Measurements from ENCODE around the gene PRPSAP2. TPM values are rescaled to one million over a fixed set of nuclear protein-coding genes. Genes with fewer than 3 reads are reported as not detected.
"Not testable (repeated sequence)": the region's sequence is repeated elsewhere in the genome, so short reads cannot be mapped to it uniquely, and the experiment has no call there.

PRPSAP2 gene
- total RNA-seq, 4 donors from 2014 or later, result 18.2 to 65.9 (median 39.2) TPM

DNA sequence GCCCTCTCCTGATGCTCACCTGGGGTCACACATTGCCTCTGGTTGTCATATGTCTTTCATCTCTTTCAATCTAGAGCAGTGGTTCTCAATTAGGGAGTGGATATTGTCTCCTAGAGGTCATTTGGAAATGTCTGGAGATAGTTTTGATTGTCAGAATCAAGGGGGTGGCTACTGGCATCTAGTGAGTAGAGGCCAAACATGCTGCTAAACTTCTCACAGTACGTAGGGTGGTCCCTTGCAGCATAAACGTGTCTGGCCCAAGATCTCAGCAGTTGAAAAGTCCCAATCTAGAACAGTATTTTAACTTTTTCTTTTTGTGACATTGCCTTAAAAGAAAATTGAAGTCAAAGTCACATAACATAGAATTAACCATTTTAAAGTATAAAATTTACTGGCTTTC lies 63.6 kb downstream of the PRPSAP2 start:
- intact Hi-C loops (cut with DNase I; ENCODE audit: low total_unique reads), result no loop called here
- DNase-seq, result no peak
- H3K36me3 ChIP-seq, result no peaks in the 10 kb centered on the region
- no peaks in the 10 kb centered on the region for H3K27me3 ChIP-seq
- no peak for TF ChIP-seq POLR2A (IDR thresholded peaks at IDR 0.05)
- TF ChIP-seq, protein P1, sequence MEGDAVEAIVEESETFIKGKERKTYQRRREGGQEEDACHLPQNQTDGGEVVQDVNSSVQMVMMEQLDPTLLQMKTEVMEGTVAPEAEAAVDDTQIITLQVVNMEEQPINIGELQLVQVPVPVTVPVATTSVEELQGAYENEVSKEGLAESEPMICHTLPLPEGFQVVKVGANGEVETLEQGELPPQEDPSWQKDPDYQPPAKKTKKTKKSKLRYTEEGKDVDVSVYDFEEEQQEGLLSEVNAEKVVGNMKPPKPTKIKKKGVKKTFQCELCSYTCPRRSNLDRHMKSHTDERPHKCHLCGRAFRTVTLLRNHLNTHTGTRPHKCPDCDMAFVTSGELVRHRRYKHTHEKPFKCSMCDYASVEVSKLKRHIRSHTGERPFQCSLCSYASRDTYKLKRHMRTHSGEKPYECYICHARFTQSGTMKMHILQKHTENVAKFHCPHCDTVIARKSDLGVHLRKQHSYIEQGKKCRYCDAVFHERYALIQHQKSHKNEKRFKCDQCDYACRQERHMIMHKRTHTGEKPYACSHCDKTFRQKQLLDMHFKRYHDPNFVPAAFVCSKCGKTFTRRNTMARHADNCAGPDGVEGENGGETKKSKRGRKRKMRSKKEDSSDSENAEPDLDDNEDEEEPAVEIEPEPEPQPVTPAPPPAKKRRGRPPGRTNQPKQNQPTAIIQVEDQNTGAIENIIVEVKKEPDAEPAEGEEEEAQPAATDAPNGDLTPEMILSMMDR (IDR thresholded peaks at IDR 0.05), result no peak
- H3K4me1 ChIP-seq, result peaks cover 0 to 4% of the 10 kb centered on the region in 2 donors
- no peak overlapping the region for H3K27ac ChIP-seq
- H3K4me3 ChIP-seq, result no peak overlapping the region
- H3K9me3 ChIP-seq, result no peaks in the 10 kb centered on the region

DNA sequence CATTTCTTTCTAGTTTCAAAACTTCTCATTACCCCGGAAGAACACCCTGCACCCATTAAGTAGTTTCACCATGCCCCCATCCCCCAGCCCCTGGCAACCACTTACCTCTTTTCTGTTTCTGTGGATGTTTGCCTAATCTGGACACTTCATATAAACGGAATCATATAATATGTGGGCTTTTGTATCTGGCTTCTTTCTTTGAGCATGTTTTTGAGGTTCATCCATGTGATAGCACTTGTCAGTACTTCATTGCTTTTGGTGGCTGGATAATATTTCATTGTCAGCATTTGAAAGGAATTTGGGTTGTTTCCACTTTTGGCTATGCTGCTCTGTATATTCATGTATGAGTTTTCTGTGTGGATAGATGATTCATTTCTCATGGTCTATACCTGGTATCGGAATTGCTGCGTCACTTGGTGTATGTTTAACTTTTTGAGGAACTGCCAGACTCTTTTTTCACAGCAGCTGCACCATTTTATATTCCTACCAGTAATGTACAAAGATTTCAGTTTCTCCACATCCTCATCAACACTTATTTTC lies 64.1 kb downstream of the PRPSAP2 start:
- H3K9me3 ChIP-seq, result no peaks in the 10 kb centered on the region
- TF ChIP-seq, protein P1 (IDR thresholded peaks at IDR 0.05), result no peak
- peaks cover 0 to 4% of the 10 kb centered on the region in 2 donors for H3K4me1 ChIP-seq
- no peak overlapping the region for H3K4me3 ChIP-seq
- H3K27ac ChIP-seq, result no peak overlapping the region
- H3K36me3 ChIP-seq, result no peaks in the 10 kb centered on the region
- intact Hi-C loops (cut with DNase I; ENCODE audit: low total_unique reads), result no loop called here
- H3K27me3 ChIP-seq, result no peaks in the 10 kb centered on the region
- DNase-seq, result no peak

- H3K27me3 ChIP-seq; intact Hi-C loops (cut with DNase I; ENCODE audit: low total_unique reads); H3K4me1 ChIP-seq; DNase-seq; H3K27ac ChIP-seq; H3K4me3 ChIP-seq; H3K9me3 ChIP-seq; H3K36me3 ChIP-seq: not testable (repeated sequence)
Observed at GRCh38 chr17:18922596-18922995, 64.7 kb downstream of the PRPSAP2 start.

- H3K4me3 ChIP-seq, result no peak overlapping the region
- TF ChIP-seq, protein P1 (IDR thresholded peaks at IDR 0.05), result no peak
- TF ChIP-seq POLR2A (IDR thresholded peaks at IDR 0.05), result no peak
- no peaks in the 10 kb centered on the region for H3K9me3 ChIP-seq
- H3K4me1 ChIP-seq, result peaks cover 0 to 4% of the 10 kb centered on the region in 2 donors
- no peak for DNase-seq
- no peaks in the 10 kb centered on the region for H3K36me3 ChIP-seq
- intact Hi-C loops (cut with DNase I; ENCODE audit: low total_unique reads), result no loop called here
- H3K27ac ChIP-seq, result no peak overlapping the region
- no peaks in the 10 kb centered on the region for H3K27me3 ChIP-seq
Observed at GRCh38 chr17:18925187-18925586, 67.3 kb downstream of the PRPSAP2 start.

GRCh38 chr17:18928628-18929125 lies 70.7 kb downstream of the PRPSAP2 start:
- TF ChIP-seq POLR2A (IDR thresholded peaks at IDR 0.05), result no peak
- TF ChIP-seq, protein P1 (IDR thresholded peaks at IDR 0.05), result no peak
- H3K27me3 ChIP-seq, result no peaks in the 10 kb centered on the region
- H3K9me3 ChIP-seq, result no peaks in the 10 kb centered on the region
- H3K27ac ChIP-seq, result no peak overlapping the region
- H3K4me1 ChIP-seq, result no peaks in the 10 kb centered on the region
- H3K36me3 ChIP-seq, result no peaks in the 10 kb centered on the region
- intact Hi-C loops (cut with DNase I; ENCODE audit: low total_unique reads), result no loop called here
- H3K4me3 ChIP-seq, result no peak overlapping the region
- no peak for DNase-seq
